ENCODE measurements around the gene FAM168A. TPM values are rescaled to one million over a fixed set of nuclear protein-coding genes. Genes with fewer than 3 reads are reported as not detected.

FAM168A gene
- total and polyA plus RNA-seq, 10 of the 15 experiments (the other 5 are each of a cell fraction or from before 2014, with no cell fraction given), result 1.7 to 20.0 (median 10.0) TPM

- no peak for TF ChIP-seq CEBPZ (IDR thresholded peaks at IDR 0.05; ENCODE audit: low read depth, low read length)
- no peak for TF ChIP-seq CREB1 (IDR thresholded peaks at IDR 0.05; ENCODE audit: low read depth)
These were observed 132.0 kb downstream of the FAM168A start (continued) for GRCh38 chr11:73465871-73466270.

GRCh38 chr11:73465023-73465675 lies 132.8 kb downstream of the FAM168A start:
- H2AFZ ChIP-seq (ENCODE audit: control insufficient read depth, low read depth, low read length), result no peak overlapping the region
- ATAC-seq (no peak), FAIRE-seq (no peak), DNase-seq (ENCODE audit: low read depth, low spot score) (no peak)
- CTCF ChIA-PET, result interaction anchor here (0.7 to 5.3 kb wide), 7 partner anchors 11 to 114 kb away, joined by 4 to 39 read pairs (median 4); no protein-coding TSS in a partner anchor
- no peaks in the 10 kb centered on the region for H3K79me2 ChIP-seq (ENCODE audit: control insufficient read depth, insufficient read depth, low read length)
- BruUV-seq (replicated peaks), result no TSS peak
- H3K27me3 ChIP-seq (replicated peaks in 1 of 2; ENCODE audit: control insufficient read depth in 2 of 2, insufficient read depth in 2 of 2, low read length in 1 of 2), result no peaks in the 10 kb centered on the region
- no peaks in the 10 kb centered on the region for H4K20me1 ChIP-seq (ENCODE audit: control insufficient read depth, insufficient read depth)
- POLR2A ChIA-PET, result interaction anchor here (0.7 to 1.3 kb wide), 2 partner anchors 14 to 46 kb away, joined by 3 to 6 read pairs; no protein-coding TSS in a partner anchor
- 97% methylated on average over 3 of the region's 3 CpGs for WGBS (ENCODE audit: insufficient coverage, insufficient replicate concordance, low lambda C conversion rate, missing lambda C conversion rate)
- intact Hi-C loops (cut with micrococcal nuclease; ENCODE audit: unreplicated experiment), result no loop called here
- RAD21 ChIA-PET (ENCODE audit: unreplicated experiment), result interaction anchor here (0.7 to 1.4 kb wide), 2 partner anchors 47 to 64 kb away, joined by 3 to 4 read pairs; no protein-coding TSS in a partner anchor
- H3K36me3 ChIP-seq (ENCODE audit: control insufficient read depth in 2 of 2, insufficient read depth in 2 of 2, low read length in 1 of 2), result no peaks in the 10 kb centered on the region
- no peaks in the 10 kb centered on the region for H3K9me3 ChIP-seq (replicated peaks; ENCODE audit: control insufficient read depth, insufficient read depth, low read length)
- SMC1A ChIA-PET (ENCODE audit: uncharacterized antibody, unreplicated experiment), result interaction anchor here (0.7 to 4.6 kb wide), 7 partner anchors 10 to 182 kb away, joined by 3 to 29 read pairs (median 4); no protein-coding TSS in a partner anchor
- no peak overlapping the region for H3K4me2 ChIP-seq (ENCODE audit: control insufficient read depth, insufficient read depth)
- no peak overlapping the region for H3K27ac ChIP-seq (ENCODE audit: control insufficient read depth, insufficient read depth)
- in situ Hi-C loops (cut with MboI), result no loop called here
- no peak overlapping the region for H3K9ac ChIP-seq (ENCODE audit: control insufficient read depth, insufficient read depth, low read length)
- H3K4me3 ChIP-seq, result no peak overlapping the region
- peaks cover under 1% of the 10 kb centered on the region; the same call in 1 of the 2 replicates for H3K4me1 ChIP-seq (ENCODE audit: control insufficient read depth, insufficient read depth, low read length)
- no peak for TF ChIP-seq IRF4 (IDR thresholded peaks at IDR 0.05; ENCODE audit: low read depth, low read length)
- no peak for TF ChIP-seq GATAD2B (conservative IDR thresholded peaks at IDR 0.05; ENCODE audit: low read depth)
- no peak for TF ChIP-seq NKRF (conservative IDR thresholded peaks at IDR 0.05)
- no peak for TF ChIP-seq TCF3 (IDR thresholded peaks at IDR 0.05; ENCODE audit: borderline replicate concordance, insufficient read depth, low read depth, low read length)
- no peak for TF ChIP-seq PKNOX1 (IDR thresholded peaks at IDR 0.05)
- TF ChIP-seq RB1 (IDR thresholded peaks at IDR 0.05; ENCODE audit: borderline replicate concordance), result no peak
- TF ChIP-seq MLLT1 (IDR thresholded peaks at IDR 0.05), result no peak
- no peak for TF ChIP-seq RELA (IDR thresholded peaks at IDR 0.05; ENCODE audit: borderline replicate concordance, partially characterized antibody)
- no peak for TF ChIP-seq CREM (IDR thresholded peaks at IDR 0.05; ENCODE audit: low read depth)
- no peak for TF ChIP-seq KAT2A (conservative IDR thresholded peaks at IDR 0.05; ENCODE audit: control insufficient read depth, low read depth, low read length)
- TF ChIP-seq EP300 (IDR thresholded peaks at IDR 0.05; ENCODE audit: borderline replicate concordance in 1 of 2, control insufficient read depth in 1 of 2, low read depth in 2 of 2, low read length in 2 of 2), result no peak
